ENCODE measurements around the gene PDLIM5.

The PDLIM5 gene

DNA sequence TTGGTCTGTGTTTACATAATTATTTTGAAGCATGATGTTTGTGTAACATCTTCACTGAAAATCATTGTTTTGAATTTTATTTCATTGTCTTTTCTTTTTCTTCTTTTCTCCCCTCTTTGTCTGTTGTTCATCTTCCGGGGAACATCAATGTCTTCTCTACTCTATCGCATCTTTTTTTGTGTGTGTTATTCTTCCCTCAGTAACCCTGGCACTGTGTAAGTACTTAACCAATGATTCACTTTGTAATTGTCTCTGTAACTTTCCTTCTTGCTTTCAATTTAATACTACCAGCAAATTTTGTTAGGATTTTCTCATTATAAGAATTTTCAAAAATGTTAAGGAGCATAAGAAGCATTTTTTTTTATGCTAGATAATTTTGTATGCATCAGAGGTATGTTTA is 130.8 kb downstream of the PDLIM5 start:
- WGBS = 54% methylated on average over 2 of the region's 2 CpGs
- H3K4me2 ChIP-seq (ENCODE audit: low read length, poor library complexity, severe bottlenecking) = no peak overlapping the region

GRCh38 chr4:94583914-94584641 is 132.3 kb downstream of the PDLIM5 start:
- no peaks in the 10 kb centered on the region for H3K9me3 ChIP-seq (ENCODE audit: control insufficient read depth, low read length)
- WGBS = 100% methylated on average over 2 of the region's 3 CpGs
- no peaks in the 10 kb centered on the region for H3K27me3 ChIP-seq (ENCODE audit: control insufficient read depth in 1 of 2, insufficient read depth in 1 of 2, low read length in 2 of 2)
- no peak overlapping the region for H3K23ac ChIP-seq (ENCODE audit: low read length in 2 of 2)
- H2BK15ac ChIP-seq (ENCODE audit: low read depth, poor library complexity, severe bottlenecking) = no peak overlapping the region
- H2BK120ac ChIP-seq (ENCODE audit: low read depth, low read length) = no peak overlapping the region
- no peak for DNase-seq
- no peak overlapping the region for H3K14ac ChIP-seq (ENCODE audit: low read length in 2 of 2)
- H3K79me1 ChIP-seq (replicated peaks; ENCODE audit: low read length, poor library complexity, severe bottlenecking) = peaks cover 6% of the 10 kb centered on the region
- no peak overlapping the region for H3K27ac ChIP-seq (ENCODE audit: low read length, poor library complexity, severe bottlenecking)
- no peak overlapping the region for H3K4me2 ChIP-seq (ENCODE audit: low read length, poor library complexity, severe bottlenecking)
- H2AFZ ChIP-seq (ENCODE audit: low read depth, low read length) = no peak overlapping the region
- H2AK5ac ChIP-seq (ENCODE audit: low read length, severe bottlenecking) = no peak overlapping the region
- peaks cover 6 to 32% of the 10 kb centered on the region in 2 experiments for H3K36me3 ChIP-seq (ENCODE audit: control insufficient read depth in 1 of 2, insufficient read depth in 2 of 2, low read depth in 1 of 2, low read length in 2 of 2)
- H2BK12ac ChIP-seq (ENCODE audit: low read length in 2 of 2) = no peak overlapping the region
- no peak overlapping the region for H3K9ac ChIP-seq (ENCODE audit: low read length)
- no peak overlapping the region for H4K8ac ChIP-seq (ENCODE audit: low read length)
- no peak overlapping the region for H3K4ac ChIP-seq (ENCODE audit: low read depth in 1 of 2, low read length in 2 of 2)
- no peak overlapping the region for H4K91ac ChIP-seq (ENCODE audit: low read length)
- H2BK5ac ChIP-seq (ENCODE audit: low read depth, low read length, poor library complexity, severe bottlenecking) = no peak overlapping the region
- no peak overlapping the region for H3K18ac ChIP-seq (ENCODE audit: low read depth in 1 of 2, low read length in 2 of 2)
- no peaks in the 10 kb centered on the region for H3K4me1 ChIP-seq (ENCODE audit: control insufficient read depth, insufficient read depth, low read depth, low read length)
- H3K4me3 ChIP-seq (ENCODE audit: insufficient read depth in 1 of 2, low read depth in 1 of 2, low read length in 2 of 2) = no peak overlapping the region

More for the DNA sequence above, 130.8 kb downstream of the PDLIM5 start:
- peak; percentile 56 for DNase-seq
- Histone ChIP-seq H3K4ac (ENCODE audit: low read depth in 1 of 2, low read length in 2 of 2) (no peak overlapping the region), H3K79me1 (replicated peaks; ENCODE audit: low read length, poor library complexity, severe bottlenecking) (peaks cover 6% of the 10 kb centered on the region), H2BK120ac (ENCODE audit: low read depth, low read length) (no peak overlapping the region), H3K9me3 (ENCODE audit: control insufficient read depth, low read length) (no peaks in the 10 kb centered on the region), H3K27me3 (ENCODE audit: control insufficient read depth in 1 of 2, insufficient read depth in 1 of 2, low read length in 2 of 2) (no peaks in the 10 kb centered on the region), H2AK5ac (ENCODE audit: low read length, severe bottlenecking) (no peak overlapping the region), H2BK5ac (ENCODE audit: low read depth, low read length, poor library complexity, severe bottlenecking) (no peak overlapping the region), H3K14ac (ENCODE audit: low read length in 2 of 2) (no peak overlapping the region), H3K4me3 (ENCODE audit: insufficient read depth in 1 of 2, low read depth in 1 of 2, low read length in 2 of 2) (no peak overlapping the region), H3K4me1 (ENCODE audit: control insufficient read depth, insufficient read depth, low read depth, low read length) (no peaks in the 10 kb centered on the region), H4K91ac (ENCODE audit: low read length) (no peak overlapping the region), H4K8ac (ENCODE audit: low read length) (no peak overlapping the region), H3K27ac (ENCODE audit: low read length, poor library complexity, severe bottlenecking) (no peak overlapping the region), H3K36me3 (ENCODE audit: control insufficient read depth in 1 of 2, insufficient read depth in 2 of 2, low read depth in 1 of 2, low read length in 2 of 2) (peaks cover 6 to 26% of the 10 kb centered on the region in 2 experiments), H3K23ac (ENCODE audit: low read length in 2 of 2) (no peak overlapping the region), H2BK15ac (ENCODE audit: low read depth, poor library complexity, severe bottlenecking) (no peak overlapping the region), H3K9ac (ENCODE audit: low read length) (no peak overlapping the region), H2BK12ac (ENCODE audit: low read length in 2 of 2) (no peak overlapping the region), H3K18ac (ENCODE audit: low read depth in 1 of 2, low read length in 2 of 2) (no peak overlapping the region), H2AFZ (ENCODE audit: low read depth, low read length) (no peak overlapping the region)

DNA sequence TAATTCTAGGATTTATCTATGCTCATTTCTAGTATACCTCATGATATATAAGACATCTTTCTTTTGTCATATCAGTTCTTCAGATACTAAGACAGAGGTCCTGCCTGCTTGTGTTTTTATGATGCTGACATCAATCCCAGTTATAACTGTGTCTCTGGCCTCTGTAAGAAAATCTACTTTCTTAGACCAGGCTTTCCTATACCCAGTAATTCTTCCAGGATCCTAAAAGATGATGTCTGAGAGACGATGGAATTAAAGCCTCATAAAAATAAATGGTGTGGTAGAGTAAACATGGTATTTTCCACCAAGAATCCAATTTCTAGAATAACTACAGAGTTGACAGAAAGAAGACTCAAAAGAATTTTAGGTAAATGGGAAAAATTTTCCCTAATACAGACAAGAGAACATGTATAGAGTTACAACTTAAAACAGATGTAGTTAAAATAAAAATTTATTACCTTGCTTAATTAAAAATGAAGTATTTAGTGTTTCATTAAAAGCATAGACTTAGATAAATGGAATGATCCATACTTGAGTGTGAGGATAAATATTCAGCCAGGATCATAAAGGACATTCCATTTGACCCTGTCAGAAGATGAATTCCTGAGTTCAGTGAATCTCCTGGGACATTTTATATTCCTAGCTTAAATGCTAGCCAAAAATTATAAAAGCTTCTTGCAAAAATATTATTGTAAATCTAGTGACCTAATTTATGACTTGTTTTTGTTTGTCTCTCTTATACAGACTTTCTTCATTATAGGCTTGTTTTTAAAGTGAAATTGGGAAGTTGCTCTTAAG is 137.4 kb downstream of the PDLIM5 start:
- Histone ChIP-seq H3K27me3 (ENCODE audit: control insufficient read depth in 1 of 2, insufficient read depth in 1 of 2, low read length in 2 of 2) (no peaks in the 10 kb centered on the region), H3K36me3 (ENCODE audit: control insufficient read depth in 1 of 2, insufficient read depth in 2 of 2, low read depth in 1 of 2, low read length in 2 of 2) (peaks cover 14 to 50% of the 10 kb centered on the region in 2 experiments), H3K27ac (ENCODE audit: low read length, poor library complexity, severe bottlenecking) (no peak overlapping the region), H3K23ac (ENCODE audit: low read length in 2 of 2) (no peak overlapping the region), H3K9ac (ENCODE audit: low read length) (no peak overlapping the region), H4K91ac (ENCODE audit: low read length) (no peak overlapping the region), H2AFZ (ENCODE audit: low read depth, low read length) (no peak overlapping the region), H4K8ac (ENCODE audit: low read length) (no peak overlapping the region), H3K4me1 (ENCODE audit: control insufficient read depth, insufficient read depth, low read depth, low read length) (peaks cover 2% of the 10 kb centered on the region), H2AK5ac (ENCODE audit: low read length, severe bottlenecking) (no peak overlapping the region), H2BK12ac (ENCODE audit: low read length in 2 of 2) (no peak overlapping the region), H3K4me2 (ENCODE audit: low read length, poor library complexity, severe bottlenecking) (no peak overlapping the region), H2BK5ac (ENCODE audit: low read depth, low read length, poor library complexity, severe bottlenecking) (no peak overlapping the region), H2BK120ac (ENCODE audit: low read depth, low read length) (no peak overlapping the region), H3K4me3 (ENCODE audit: insufficient read depth in 1 of 2, low read depth in 1 of 2, low read length in 2 of 2) (no peak overlapping the region), H2BK15ac (ENCODE audit: low read depth, poor library complexity, severe bottlenecking) (no peak overlapping the region), H3K9me3 (ENCODE audit: control insufficient read depth, low read length) (no peaks in the 10 kb centered on the region), H3K79me1 (replicated peaks; ENCODE audit: low read length, poor library complexity, severe bottlenecking) (peaks cover 13% of the 10 kb centered on the region), H3K14ac (ENCODE audit: low read length in 2 of 2) (no peak overlapping the region), H3K18ac (ENCODE audit: low read depth in 1 of 2, low read length in 2 of 2) (no peak overlapping the region), H3K4ac (ENCODE audit: low read depth in 1 of 2, low read length in 2 of 2) (no peak overlapping the region)
- no peak for DNase-seq
- WGBS = no CpG with 5 or more reads among the region's 1 CpG

DNA sequence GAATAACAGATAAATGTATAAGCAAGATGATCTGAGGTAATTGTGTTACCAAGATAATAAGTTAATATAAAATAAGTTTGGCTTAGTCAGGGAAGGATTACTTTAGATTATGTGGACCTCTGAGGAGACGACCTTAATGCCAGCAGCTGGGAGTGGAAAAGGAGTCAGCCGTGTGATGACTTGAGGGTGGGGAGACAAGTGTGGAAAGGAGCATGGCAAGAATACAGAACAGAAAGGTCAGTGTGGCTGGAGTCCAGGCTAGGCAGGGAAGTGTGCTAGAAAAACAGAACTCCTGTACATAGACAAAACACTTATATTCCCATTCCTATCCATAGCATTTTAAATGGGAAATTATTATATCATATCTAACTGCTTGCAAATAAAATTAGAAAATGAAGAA is 138.8 kb downstream of the PDLIM5 start:
- peaks cover 13 to 42% of the 10 kb centered on the region in 2 experiments for H3K36me3 ChIP-seq (ENCODE audit: control insufficient read depth in 1 of 2, insufficient read depth in 2 of 2, low read depth in 1 of 2, low read length in 2 of 2)

More for the DNA sequence above, 138.8 kb downstream of the PDLIM5 start:
- Histone ChIP-seq H4K91ac (ENCODE audit: low read length) (no peak overlapping the region), H3K14ac (ENCODE audit: low read length in 2 of 2) (peak overlapping the region in 1 of 2 experiments; percentile 59), H2BK5ac (ENCODE audit: low read depth, low read length, poor library complexity, severe bottlenecking) (no peak overlapping the region), H3K79me1 (replicated peaks; ENCODE audit: low read length, poor library complexity, severe bottlenecking) (peaks cover 15% of the 10 kb centered on the region), H3K4me1 (ENCODE audit: control insufficient read depth, insufficient read depth, low read depth, low read length) (peaks cover 2% of the 10 kb centered on the region), H3K23ac (ENCODE audit: low read length in 2 of 2) (no peak overlapping the region), H2BK12ac (ENCODE audit: low read length in 2 of 2) (no peak overlapping the region), H3K4me3 (ENCODE audit: insufficient read depth in 1 of 2, low read depth in 1 of 2, low read length in 2 of 2) (no peak overlapping the region), H2AK5ac (ENCODE audit: low read length, severe bottlenecking) (no peak overlapping the region), H2BK15ac (ENCODE audit: low read depth, poor library complexity, severe bottlenecking) (no peak overlapping the region), H3K18ac (ENCODE audit: low read depth in 1 of 2, low read length in 2 of 2) (peak overlapping the region in 1 of 2 experiments; percentile 54), H2AFZ (ENCODE audit: low read depth, low read length) (no peak overlapping the region), H2BK120ac (ENCODE audit: low read depth, low read length) (no peak overlapping the region), H3K9me3 (ENCODE audit: control insufficient read depth, low read length) (no peaks in the 10 kb centered on the region), H3K9ac (ENCODE audit: low read length) (no peak overlapping the region), H3K4ac (ENCODE audit: low read depth in 1 of 2, low read length in 2 of 2) (no peak overlapping the region), H3K27ac (ENCODE audit: low read length, poor library complexity, severe bottlenecking) (no peak overlapping the region), H3K4me2 (ENCODE audit: low read length, poor library complexity, severe bottlenecking) (no peak overlapping the region), H4K8ac (ENCODE audit: low read length) (no peak overlapping the region), H3K27me3 (ENCODE audit: control insufficient read depth in 1 of 2, insufficient read depth in 1 of 2, low read length in 2 of 2) (no peaks in the 10 kb centered on the region)
- WGBS = 88% methylated on average over 2 of the region's 2 CpGs
- DNase-seq = no peak

Data from mesenchymal stem cell (in vitro differentiated cells and primary cell).